HepG2 (cell line): ENCODE data around the gene SAPCD1. TPM values are rescaled to one million over a fixed set of nuclear protein-coding genes. Genes with fewer than 3 reads are reported as not detected.

Source experiments
- GRHL1 ChIP-seq: sonication (generic); formaldehyde crosslinking; conservative IDR thresholded peaks from 2 replicates; pipeline ENCODE4 v1.8.0; 2022; ENCODE audit warnings: missing genetic modification reagents
- HCFC1 ChIP-seq: fragments of 150-350 bp; IDR thresholded peaks from 2 replicates; pipeline ENCODE4 v1.6.1; 2014; ENCODE audit warnings: low read depth, low read length
- HMGA1 ChIP-seq: sonication (generic); formaldehyde crosslinking; conservative IDR thresholded peaks from 2 replicates; pipeline ENCODE4 v1.4.0; 2020; ENCODE audit warnings: missing genetic modification reagents
- JARID2 ChIP-seq: sonication (generic); formaldehyde crosslinking; IDR thresholded peaks from 2 replicates; pipeline ENCODE4 v1.8.1; 2023; ENCODE audit warnings: missing genetic modification reagents, inconsistent platforms; ENCODE audit not compliant: insufficient replicate concordance
- KDM1A ChIP-seq: IDR thresholded peaks from 2 replicates; pipeline ENCODE4 v1.6.1; 2016; ENCODE audit warnings: missing compliant biosample characterization
- NFKB2 ChIP-seq: sonication (generic); formaldehyde crosslinking; IDR thresholded peaks from 2 replicates; pipeline ENCODE4 v1.4.0; 2020; ENCODE audit warnings: missing genetic modification reagents, borderline replicate concordance
- PCBP2 ChIP-seq: fragments of 200-400 bp; formaldehyde crosslinking; optimal IDR thresholded peaks from 2 replicates; pipeline ENCODE3; 2018; ENCODE audit warnings: low read length, low read depth; ENCODE audit not compliant: poor library complexity, severe bottlenecking
- SALL1 ChIP-seq: sonication (generic); formaldehyde crosslinking; IDR thresholded peaks from 2 replicates; pipeline ENCODE4 v1.8.0; 2022; ENCODE audit warnings: mild to moderate bottlenecking, missing genetic modification reagents
- SRY ChIP-seq: sonication (generic); formaldehyde crosslinking; IDR thresholded peaks from 2 replicates; pipeline ENCODE4 v1.8.0; 2022; ENCODE audit warnings: mild to moderate bottlenecking, missing genetic modification reagents
- TARDBP ChIP-seq: sonication (generic); formaldehyde crosslinking; IDR thresholded peaks from 2 replicates; pipeline ENCODE4 v1.8.0; 2022; ENCODE audit warnings: mild to moderate bottlenecking, missing genetic modification reagents
- ZBED4 ChIP-seq: sonication (generic); formaldehyde crosslinking; IDR thresholded peaks from 2 replicates; pipeline ENCODE4 v1.4.0; 2020; ENCODE audit warnings: missing genetic modification reagents, borderline replicate concordance
- ZBTB1 ChIP-seq: sonication (generic); formaldehyde crosslinking; IDR thresholded peaks from 2 replicates; pipeline ENCODE4 v1.4.0; 2020; ENCODE audit warnings: missing genetic modification reagents, borderline replicate concordance
- ZFX ChIP-seq: sonication (generic); formaldehyde crosslinking; IDR thresholded peaks from 2 replicates; pipeline ENCODE4 v1.4.0; 2020; ENCODE audit warnings: mild to moderate bottlenecking, low read depth, missing genetic modification reagents, moderate library complexity
- ZNF550 ChIP-seq: sonication (generic); formaldehyde crosslinking; IDR thresholded peaks from 2 replicates; pipeline ENCODE4 v1.4.0; 2020; ENCODE audit warnings: mild to moderate bottlenecking, missing genetic modification reagents, borderline replicate concordance
- ZNF772 ChIP-seq: sonication (generic); formaldehyde crosslinking; IDR thresholded peaks from 2 replicates; pipeline ENCODE4 v1.5.0; 2020; ENCODE audit warnings: mild to moderate bottlenecking, missing genetic modification reagents
- ZNF776 ChIP-seq: sonication (generic); formaldehyde crosslinking; IDR thresholded peaks from 2 replicates; pipeline ENCODE4 v1.4.0; 2020; ENCODE audit warnings: mild to moderate bottlenecking, missing genetic modification reagents
- ZSCAN22 ChIP-seq: sonication (generic); formaldehyde crosslinking; IDR thresholded peaks from 2 replicates; pipeline ENCODE4 v1.4.0; 2020; ENCODE audit warnings: mild to moderate bottlenecking, missing genetic modification reagents
- polyA plus RNA-seq, 8 experiments: library from polyadenylated mRNA; depleted of rRNA in 3 of 8; stranded (reverse) in 7 of 8; unstranded in 1 of 8; fragments of >200 nt; fragmentation: Illumina TruSeq in 4 of 8; extraction: Trizol in 4 of 8; gene quantifications; 2 replicates each; pipeline versions ENCODE4 v1.2.1 to v1.2.3, GENCODE V29; 2011 to 2016; ENCODE audit warnings: low read depth in 4 of 8, missing spikeins in 1 of 8, mixed read lengths in 1 of 8; ENCODE audit not compliant: insufficient read depth in 1 of 8
- total RNA-seq, 5 experiments: library from RNA; depleted of rRNA; stranded (reverse); fragments of >200 nt; fragmentation: Illumina TruSeq; extraction: Trizol; gene quantifications; 2 replicates each; pipeline ENCODE4 v1.2.3, GENCODE V29; 2016; ENCODE audit warnings: low read depth in 1 of 5
- TF ChIP-seq, protein P1 (sequence below): sonication (generic); formaldehyde crosslinking; IDR thresholded peaks from 2 replicates; pipeline ENCODE4 v1.8.1; 2023; ENCODE audit warnings: mild to moderate bottlenecking, missing genetic modification reagents
- TF ChIP-seq, protein P2 (sequence below): sonication (generic); formaldehyde crosslinking; conservative IDR thresholded peaks from 2 replicates; pipeline ENCODE4 v1.4.0; 2020; ENCODE audit warnings: missing genetic modification reagents

The SAPCD1 gene
- total and polyA plus RNA-seq, 2 of the 13 experiments (the other 11 are each of a cell fraction or from before 2014, with no cell fraction given) = 2.5 to 3.9 TPM

DNA sequence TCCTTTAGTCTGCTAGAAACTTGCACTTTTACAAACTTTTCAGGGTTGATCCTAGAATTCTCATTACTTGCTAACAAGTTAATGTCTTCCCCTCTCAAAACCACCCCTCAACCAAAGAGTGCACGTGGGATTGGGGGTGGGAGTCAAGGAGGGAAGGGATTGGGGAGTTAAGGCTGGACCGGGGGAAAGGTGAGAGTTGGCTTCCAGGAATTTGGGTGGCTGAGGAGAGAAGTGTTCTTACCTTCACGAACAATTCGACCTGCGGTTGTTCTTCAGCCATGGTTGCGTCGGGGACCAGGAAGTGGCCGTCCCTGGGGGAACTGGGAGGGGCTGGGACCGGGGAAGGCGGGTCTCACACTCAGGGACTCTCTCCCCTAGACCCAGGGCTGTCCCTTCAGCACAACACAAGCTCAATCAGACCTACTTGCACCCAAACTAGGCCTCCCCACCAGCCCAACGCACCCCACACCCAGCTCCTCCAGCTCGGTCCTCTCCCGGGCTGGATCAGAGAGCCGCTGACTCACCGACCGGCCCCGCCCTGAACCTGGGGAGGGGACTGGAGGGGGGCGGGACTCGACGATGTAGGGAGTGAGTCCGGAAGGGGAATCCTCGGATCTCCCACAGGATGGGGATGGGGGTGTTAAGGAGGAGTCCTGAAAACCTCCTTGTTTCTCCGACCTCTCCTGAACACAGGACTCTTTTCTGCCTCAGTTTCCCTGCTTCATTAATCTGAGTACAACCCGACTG is 26.3 kb upstream of the SAPCD1 start, which contains the start of gene CLIC1 (continued):
- TF ChIP-seq ZNF550 (CRISPR knock-in tag) (no peak), JARID2 (no peak), HMGA1 (no peak), ZBED4 (CRISPR knock-in tag) (peak; percentile 72; the same call in 1 of the 2 replicates), TARDBP (0 out of 2 replicates have a peak, but pooled peaks have one; percentile 58), NFKB2 (CRISPR knock-in tag) (peak; percentile 84; the same call in 1 of the 2 replicates), KDM1A (CRISPR knock-in tag) (peak; percentile 30; the same call in 1 of the 2 replicates), ZBTB1 (CRISPR knock-in tag) (no peak), ZNF776 (no peak), ZFX (peak; percentile 83), SRY (peak; percentile 82; the same call in 1 of the 2 replicates), GRHL1 (CRISPR knock-in tag) (no peak), SALL1 (peak; percentile 71), ZNF772 (peak; percentile 80; the same call in 1 of the 2 replicates), HCFC1 (no peak), ZSCAN22 (CRISPR knock-in tag) (no peak), PCBP2 (peak; percentile 79)
- TF ChIP-seq, protein P1, sequence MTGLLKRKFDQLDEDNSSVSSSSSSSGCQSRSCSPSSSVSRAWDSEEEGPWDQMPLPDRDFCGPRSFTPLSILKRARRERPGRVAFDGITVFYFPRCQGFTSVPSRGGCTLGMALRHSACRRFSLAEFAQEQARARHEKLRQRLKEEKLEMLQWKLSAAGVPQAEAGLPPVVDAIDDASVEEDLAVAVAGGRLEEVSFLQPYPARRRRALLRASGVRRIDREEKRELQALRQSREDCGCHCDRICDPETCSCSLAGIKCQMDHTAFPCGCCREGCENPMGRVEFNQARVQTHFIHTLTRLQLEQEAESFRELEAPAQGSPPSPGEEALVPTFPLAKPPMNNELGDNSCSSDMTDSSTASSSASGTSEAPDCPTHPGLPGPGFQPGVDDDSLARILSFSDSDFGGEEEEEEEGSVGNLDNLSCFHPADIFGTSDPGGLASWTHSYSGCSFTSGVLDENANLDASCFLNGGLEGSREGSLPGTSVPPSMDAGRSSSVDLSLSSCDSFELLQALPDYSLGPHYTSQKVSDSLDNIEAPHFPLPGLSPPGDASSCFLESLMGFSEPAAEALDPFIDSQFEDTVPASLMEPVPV (CRISPR knock-in tag) = peak; percentile 79; the same call in 1 of the 2 replicates
- TF ChIP-seq, protein P2, sequence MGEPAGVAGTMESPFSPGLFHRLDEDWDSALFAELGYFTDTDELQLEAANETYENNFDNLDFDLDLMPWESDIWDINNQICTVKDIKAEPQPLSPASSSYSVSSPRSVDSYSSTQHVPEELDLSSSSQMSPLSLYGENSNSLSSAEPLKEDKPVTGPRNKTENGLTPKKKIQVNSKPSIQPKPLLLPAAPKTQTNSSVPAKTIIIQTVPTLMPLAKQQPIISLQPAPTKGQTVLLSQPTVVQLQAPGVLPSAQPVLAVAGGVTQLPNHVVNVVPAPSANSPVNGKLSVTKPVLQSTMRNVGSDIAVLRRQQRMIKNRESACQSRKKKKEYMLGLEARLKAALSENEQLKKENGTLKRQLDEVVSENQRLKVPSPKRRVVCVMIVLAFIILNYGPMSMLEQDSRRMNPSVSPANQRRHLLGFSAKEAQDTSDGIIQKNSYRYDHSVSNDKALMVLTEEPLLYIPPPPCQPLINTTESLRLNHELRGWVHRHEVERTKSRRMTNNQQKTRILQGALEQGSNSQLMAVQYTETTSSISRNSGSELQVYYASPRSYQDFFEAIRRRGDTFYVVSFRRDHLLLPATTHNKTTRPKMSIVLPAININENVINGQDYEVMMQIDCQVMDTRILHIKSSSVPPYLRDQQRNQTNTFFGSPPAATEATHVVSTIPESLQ (CRISPR knock-in tag) = peak; percentile 93; the same call in 1 of the 2 replicates
